Skin epidermis (tissue), 12 donors: ENCODE data around the gene VEZT.
A peak's percentile ranks its signal among the peaks of the same experiment; 100 is the strongest.
"Not testable (repeated sequence)": the region's sequence is repeated elsewhere in the genome, so short reads cannot be mapped to it uniquely, and the experiment has no call there.

Experiments used
- H3K27ac ChIP-seq, 21 experiments: fragments of 200-600 bp; sonication (generic) in 11 of 21; one replicate each; pipeline ENCODE4 v1.5.0; 2020; ENCODE audit warnings: mild to moderate bottlenecking in 3 of 21, inconsistent platforms in 2 of 21, moderate library complexity in 2 of 21
- H3K4me3 ChIP-seq, 7 experiments: fragments of 200-600 bp; sonication (generic) in 2 of 7; one replicate each; pipeline ENCODE4 v1.5.0; 2020; ENCODE audit warnings: inconsistent platforms in 2 of 7, mild to moderate bottlenecking in 2 of 7, moderate library complexity in 1 of 7

Gene VEZT

DNA sequence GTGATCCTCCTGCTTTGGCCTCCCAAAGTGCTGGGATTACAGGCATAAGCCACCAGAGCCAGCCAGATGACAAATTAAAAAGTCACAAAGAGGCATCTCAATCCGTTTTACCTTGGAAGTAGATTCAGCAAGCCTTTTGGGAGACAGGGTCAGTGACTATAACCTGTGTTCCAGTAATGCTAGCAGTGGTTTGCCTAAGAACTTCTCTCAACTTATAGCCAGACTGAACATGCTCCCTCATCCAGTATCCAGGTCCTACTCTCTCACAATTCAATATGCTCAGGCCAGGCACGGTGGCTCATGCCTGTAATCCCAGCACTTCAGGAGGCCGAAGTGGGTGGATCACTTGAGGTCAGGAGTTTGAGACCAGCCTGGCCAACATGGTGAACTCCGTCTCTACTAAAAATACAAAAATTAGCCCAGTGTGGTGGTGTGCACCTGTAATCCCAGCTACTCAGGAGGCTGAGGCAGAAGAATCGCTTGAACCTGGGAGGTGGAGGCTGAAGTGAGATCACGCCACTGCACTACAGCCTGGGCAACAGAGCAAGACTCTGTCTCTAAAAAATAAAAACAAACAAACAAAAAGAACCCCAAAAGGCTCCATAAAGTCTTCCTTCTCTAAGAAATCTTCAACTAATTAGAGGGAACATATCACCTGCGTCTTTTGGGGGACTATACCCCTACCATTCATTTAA, 20.6 kb upstream of the VEZT start:
- H3K27ac ChIP-seq = peak overlapping the region in 1 of 21 experiments; percentile 57
- H3K4me3 ChIP-seq = not testable (repeated sequence)

DNA sequence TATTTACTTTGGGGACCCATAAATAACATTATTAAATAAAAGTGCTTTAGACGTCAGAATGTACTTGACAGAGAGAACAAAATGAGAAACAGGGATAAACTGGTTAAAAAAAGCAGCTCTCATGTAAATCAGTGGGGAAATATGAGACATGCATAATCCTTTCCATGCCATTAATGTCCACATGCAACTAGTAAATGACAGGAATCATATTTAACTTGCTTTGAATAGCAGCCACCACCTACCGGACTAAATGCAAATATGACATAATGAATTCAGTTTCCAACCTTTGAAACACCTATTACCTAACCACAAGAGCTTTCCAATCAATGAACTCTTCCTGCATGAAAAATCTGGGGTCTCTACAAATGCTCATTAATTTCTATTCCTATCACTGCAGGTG, 20.0 kb upstream of the VEZT start:
- H3K27ac ChIP-seq = peak overlapping the region in 2 of 21 experiments; percentile 36 to 78
- H3K4me3 ChIP-seq = no peak overlapping the region

DNA sequence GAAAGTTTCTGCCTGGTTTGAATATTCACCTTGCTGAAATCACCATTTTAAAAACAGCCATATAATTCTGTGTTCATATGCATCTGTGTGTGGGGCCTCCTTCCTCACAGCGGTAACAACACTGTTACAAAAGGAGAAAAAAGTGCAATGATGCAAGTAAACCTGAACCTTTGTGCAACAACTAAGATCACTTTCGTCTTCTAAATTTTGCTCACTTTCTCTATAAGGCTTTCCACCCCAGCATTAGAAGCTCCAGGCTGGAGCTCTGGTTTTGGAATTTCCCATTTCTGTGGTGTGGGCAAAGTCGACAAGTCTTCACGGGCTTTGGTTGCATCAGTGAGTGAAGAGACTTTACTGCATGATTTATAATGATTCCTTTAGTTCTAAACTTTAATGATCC, 18.7 kb upstream of the VEZT start:
- Histone ChIP-seq H3K4me3 (no peak overlapping the region), H3K27ac (peak overlapping the region in 15 of 21 experiments; percentile 15 to 84 (median 71))

DNA sequence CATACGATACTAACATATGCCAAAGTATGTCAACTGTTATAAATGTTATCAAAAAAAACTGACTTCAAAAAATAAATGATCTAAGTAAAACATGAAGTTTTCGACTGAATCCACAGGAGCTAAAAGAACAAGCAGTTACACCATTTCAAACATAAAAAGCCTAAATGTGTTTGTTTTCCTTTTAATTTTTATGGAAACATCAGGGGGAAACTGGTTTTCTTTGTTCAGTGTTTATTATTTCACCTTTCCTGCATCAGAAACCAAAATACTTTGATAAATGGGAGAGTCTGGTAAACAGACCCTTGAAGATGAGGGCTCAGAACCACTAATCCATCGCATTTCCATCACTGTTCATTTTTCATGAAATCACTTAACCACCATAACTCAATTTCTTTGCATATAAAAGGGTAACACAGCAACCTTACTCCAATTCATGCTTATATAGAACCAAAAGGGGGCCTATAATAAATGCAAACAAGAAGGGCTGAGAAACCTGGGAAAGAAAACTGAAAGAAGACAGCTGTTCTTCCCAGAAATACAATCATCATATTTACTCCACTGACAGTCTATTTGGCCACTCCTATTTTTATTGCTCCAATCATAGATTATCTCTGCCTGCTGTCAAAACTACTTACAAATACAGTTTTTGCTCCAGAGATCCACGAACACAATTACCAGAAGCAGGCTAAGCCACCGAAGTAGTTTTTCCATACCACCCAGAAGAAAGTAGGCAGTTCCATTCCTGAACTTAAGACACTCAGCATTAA, 17.3 kb upstream of the VEZT start:
- Histone ChIP-seq H3K27ac (peak overlapping the region in 20 of 21 experiments; percentile 28 to 84 (median 70)), H3K4me3 (peak overlapping the region in 1 of 7 experiments; percentile 12)

DNA sequence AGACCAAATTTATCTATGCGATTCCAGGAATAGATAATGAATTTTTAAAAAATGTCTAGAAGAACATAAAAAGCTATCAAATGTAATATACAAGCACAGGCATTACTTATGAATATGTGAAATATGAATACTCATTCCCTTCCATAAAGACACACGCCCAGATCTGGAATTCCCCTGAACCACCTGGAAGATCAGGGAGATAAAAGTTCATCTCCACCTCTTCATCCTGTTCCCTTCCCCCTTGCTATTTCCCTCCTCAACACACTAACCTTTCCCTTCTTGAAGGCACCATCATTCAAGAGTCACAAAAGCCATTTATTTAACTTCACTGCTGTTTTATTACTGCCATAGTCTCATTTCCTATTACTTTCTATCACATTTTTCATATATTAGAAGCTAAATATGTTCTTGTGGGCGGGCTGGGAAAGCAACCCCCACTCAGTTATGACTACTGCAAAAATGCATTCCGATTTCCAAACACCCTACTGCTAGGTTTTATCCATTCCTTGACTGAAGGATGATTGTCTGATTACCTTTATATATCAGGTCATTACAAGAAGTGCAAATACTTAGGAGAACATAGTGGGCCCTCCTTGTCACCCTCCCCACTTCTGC, 16.4 kb upstream of the VEZT start:
- Histone ChIP-seq H3K4me3 (no peak overlapping the region), H3K27ac (peak overlapping the region in 19 of 21 experiments; percentile 29 to 84 (median 71))

DNA sequence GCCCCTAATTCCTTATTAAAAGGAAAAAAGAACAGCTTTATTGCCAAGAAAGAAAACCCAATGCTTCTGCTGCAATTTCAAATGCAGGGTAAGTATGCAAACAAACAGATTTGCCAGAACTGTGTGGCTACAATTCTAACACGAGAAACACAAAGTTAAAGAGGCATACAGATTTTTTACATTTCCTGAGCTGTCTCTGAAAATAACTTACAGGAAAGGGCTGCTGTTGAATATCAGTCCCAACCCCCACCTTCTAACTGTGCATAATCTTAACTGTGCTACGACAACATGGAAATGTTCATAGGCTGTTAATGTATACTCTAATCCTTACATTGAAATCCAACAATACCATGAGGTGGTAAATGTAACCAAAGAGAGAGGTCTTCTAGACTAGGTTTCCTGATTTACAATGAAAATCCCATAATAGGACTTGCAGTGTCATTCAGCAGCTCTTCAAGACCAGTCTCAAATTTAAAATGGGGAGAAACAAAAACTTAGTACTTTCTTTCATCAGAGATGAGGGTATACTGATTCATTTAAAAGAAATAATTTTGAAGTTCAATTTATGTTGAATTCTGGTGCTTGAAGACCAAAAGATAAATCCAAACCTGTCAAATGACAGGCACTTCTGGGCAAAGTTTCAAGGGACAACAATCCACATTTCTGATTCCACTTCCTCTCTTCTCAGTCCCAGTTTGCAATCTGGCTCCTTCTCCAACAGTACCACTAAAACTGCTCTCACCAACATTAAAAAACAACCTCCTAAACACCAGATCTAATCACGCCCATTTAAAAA, 14.7 kb upstream of the VEZT start:
- H3K4me3 ChIP-seq = no peak overlapping the region
- H3K27ac ChIP-seq = peak overlapping the region in 18 of 21 experiments; percentile 7 to 89 (median 72)

DNA sequence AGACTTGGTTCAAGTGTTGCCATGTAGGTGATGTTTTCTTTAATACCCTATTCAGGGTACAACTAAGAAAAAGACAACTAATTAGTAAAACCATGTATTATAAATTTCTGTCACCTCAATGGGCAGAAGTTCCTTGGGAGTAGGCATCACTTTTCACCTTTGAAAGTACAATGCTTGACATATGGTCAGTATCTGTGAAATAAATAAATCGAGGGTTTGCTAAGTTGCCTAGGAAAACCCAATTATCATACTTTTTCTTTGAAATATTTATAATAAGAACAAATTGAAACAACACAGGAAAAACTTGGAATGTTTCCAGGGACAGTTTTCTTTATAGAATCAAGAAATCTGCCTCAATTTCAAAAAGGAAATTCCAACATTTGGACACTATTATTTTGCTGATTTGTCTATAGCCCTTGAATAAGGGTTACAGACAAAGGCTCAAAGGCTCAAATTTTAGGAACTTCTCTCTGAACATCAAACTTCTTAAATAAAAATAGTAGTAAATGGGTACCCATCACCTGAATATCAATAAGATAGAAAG, 14.0 kb upstream of the VEZT start:
- no peak overlapping the region for H3K4me3 ChIP-seq
- H3K27ac ChIP-seq = peak overlapping the region in 20 of 21 experiments; percentile 18 to 89 (median 72)

DNA sequence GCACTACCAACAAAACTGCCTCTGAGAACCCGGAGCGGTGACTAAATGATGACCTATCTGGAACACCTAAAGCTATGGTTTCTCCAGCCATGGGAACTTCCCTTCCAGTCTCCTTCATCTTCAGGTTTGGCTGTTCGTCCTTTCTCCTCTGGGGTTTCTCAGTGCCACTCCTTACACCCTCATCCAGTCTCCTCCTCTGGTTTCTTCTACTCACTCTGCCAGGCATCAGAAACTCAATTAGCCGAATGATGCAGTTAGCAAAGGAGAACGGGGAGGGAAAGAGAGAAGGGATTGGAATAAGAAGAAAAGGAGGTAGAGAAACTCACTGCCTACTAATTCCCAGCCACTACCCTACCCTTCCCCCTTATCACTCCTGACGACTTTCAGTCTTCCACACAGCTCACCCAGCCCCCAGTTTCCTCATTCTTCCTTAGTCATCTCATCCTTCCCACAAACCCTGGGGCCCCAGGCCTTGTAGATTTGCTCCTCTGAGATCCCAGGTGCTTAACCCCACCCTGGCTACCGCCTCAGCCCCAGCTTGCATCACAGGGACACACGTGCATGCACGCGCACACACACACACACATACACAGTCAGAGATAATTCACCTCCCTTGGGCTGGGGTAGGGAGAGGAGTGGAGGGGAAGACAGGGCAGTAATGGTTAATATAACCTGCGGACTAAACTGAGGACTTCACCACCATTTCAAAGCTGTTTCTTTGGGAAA, 13.3 kb upstream of the VEZT start:
- Histone ChIP-seq H3K27ac (peak overlapping the region in 20 of 21 experiments; percentile 34 to 89 (median 72)), H3K4me3 (no peak overlapping the region)

DNA sequence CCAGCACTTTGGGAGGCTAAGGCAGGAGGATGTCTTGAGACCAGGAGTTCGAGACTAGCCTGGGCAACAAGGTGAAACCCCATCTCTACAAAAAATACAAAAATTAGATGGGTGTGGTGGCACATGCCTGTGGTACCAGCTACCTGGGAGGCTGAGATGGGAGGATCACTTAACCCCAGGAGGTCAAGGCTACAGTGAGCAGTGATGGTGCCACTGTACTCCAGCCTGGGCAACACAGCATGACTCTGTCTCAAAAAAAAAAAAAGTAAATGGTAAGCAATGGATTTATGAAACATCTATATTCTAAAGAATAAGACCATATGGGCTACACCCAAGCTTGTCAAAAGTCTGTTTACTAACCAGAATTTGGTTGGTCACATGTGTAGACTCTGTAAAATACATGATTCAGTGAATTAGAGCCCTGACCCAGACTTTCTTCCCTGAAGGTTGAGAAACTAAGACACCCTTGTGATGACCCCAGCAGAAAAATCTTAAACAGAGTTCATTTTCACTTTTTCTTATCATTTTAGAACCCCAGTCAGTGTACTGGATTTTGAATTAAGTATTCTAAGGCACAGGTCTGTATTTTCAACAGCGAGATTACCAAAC, 12.5 kb upstream of the VEZT start:
- Histone ChIP-seq H3K27ac (peak overlapping the region in 20 of 21 experiments; percentile 37 to 89 (median 72)), H3K4me3 (no peak overlapping the region)

DNA sequence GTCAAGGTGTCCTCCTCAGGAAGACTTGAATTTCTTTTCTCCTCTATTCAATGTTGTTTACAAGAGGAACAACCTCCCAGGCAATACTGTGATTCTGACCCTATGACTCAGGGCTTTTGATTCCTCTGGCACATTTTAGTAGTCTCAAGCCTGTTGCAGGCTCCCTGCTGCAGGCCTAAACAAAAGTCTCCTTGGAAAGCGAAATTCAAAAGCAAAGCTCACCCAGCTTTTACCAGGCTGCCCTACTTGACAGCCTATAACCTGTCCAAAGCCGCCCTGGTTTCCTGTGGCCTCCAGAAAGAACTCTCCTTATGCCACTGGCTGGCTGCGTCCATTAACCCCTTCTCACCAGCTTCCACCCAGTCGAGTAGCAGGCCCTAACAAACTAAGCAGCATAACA, 11.9 kb upstream of the VEZT start:
- H3K4me3 ChIP-seq = no peak overlapping the region
- peak overlapping the region in 20 of 21 experiments; percentile 37 to 89 (median 72) for H3K27ac ChIP-seq

DNA sequence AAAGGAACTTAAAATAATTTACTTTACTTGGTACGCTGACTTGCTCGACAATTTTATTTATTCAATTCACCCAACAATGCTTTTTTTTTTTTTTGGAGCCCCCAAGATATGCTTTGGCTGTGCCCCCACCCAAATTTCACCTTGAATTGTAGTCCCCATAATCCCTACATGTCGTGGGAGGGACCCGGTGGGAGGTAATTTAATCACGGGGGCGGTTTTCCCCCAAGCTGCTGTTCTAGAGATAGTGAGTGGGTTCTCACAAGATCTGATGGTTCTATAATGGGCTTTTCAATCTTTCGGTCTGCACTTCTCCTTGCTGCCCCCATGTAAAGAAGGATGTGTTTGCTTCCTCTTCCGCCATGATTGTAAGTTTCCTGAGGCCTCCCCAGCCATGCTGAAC, 10.7 kb upstream of the VEZT start:
- H3K4me3 ChIP-seq = no peak overlapping the region
- peak overlapping the region in 10 of 21 experiments; percentile 13 to 84 (median 70) for H3K27ac ChIP-seq

DNA sequence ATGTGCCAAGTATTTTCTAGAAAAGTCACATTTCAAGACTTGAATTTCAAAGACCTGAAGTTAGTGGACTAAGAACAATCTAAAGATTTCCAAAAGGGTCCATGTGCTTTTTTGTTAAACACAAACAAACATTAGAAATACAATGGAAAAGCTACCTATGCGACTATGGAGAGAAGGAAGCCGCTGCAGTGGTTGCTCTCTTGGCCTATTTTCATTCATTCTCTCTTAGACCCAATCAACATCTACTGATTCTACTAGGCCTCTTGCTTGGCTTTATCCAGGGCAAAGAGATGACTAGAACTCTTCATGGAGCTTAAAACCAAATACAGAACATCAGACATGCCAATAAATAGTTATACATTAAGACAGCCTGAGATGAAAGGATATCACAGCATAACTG, 10.2 kb upstream of the VEZT start:
- no peak overlapping the region for H3K4me3 ChIP-seq
- H3K27ac ChIP-seq = peak overlapping the region in 1 of 21 experiments; percentile 9

DNA sequence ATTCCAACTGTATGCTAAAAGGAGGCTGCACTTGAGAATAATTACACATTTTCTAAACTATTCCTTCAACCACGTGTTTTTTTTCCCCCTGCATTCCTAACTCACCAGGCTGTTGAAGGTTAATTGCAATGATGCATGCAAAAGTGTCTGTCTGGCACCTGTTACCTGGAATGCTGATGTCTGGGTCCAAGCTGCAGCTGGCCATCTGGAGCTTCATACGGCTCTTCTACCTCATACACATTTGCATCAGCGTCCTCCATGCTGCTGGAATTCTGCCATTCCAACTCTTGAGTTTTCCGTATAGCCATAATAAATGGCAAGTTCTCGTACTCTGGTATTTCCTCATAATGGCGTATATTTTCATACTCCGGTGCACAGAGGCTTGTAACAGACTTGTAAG, 8.9 kb upstream of the VEZT start:
- Histone ChIP-seq H3K4me3 (no peak overlapping the region), H3K27ac (no peak overlapping the region)

DNA sequence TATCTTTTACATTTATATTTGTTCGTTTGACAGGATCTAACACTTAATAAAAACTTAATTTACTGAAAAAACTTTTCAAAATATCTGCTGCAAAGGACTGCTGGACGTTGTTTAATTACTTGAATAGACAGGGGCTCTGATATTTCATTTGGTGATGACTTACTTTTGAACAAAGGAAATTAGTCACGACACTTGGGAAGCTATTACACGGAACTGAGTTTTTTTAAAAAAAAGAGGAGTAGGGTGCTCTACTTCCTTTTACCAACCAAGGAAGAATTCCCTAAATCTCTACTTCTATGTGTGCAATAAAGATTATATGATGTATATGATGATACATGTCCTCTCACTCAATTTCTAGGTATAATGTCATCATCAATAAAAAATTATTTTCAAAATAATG, 5.0 kb upstream of the VEZT start:
- no peak overlapping the region for H3K27ac ChIP-seq
- no peak overlapping the region for H3K4me3 ChIP-seq

DNA sequence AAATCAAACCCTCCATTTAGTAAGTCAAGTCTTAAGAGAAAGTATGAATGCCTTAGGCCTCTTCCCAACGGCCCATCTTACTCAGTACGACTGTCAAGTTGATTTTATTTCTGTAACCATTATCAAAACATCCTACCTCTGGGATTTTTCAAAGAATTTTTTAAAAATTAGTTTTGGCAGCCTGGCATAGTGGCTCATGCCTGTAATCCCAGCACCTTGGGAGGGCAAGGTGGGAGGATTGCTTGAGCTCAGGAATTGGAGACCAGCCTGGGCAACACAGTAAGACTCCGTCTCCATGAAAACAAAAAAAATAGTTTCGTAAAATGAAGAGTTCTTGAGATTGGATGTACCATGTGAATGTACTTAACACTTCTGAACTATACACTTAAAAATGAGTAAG, 4.5 kb upstream of the VEZT start:
- no peak overlapping the region for H3K27ac ChIP-seq
- no peak overlapping the region for H3K4me3 ChIP-seq

DNA sequence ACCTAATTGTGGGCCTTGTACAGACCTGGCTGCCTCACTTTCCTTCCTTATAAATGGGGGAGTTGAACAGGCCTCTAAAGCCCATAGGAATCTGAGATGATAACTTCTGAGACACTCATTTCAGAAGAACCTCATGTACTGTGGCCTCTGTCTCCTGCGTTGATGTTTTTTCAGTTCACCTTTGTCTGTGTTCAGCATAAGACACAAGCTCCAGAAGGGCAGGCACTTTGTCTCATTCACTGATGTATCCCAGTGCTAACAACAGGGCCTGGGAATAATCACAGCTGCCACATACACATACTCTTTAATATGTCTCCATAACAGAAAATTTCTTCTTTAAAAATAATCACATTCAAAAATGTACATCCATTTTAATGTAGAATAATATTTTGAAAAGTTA, 3.7 kb upstream of the VEZT start:
- Histone ChIP-seq H3K27ac (peak overlapping the region in 7 of 21 experiments; percentile 5 to 44 (median 13)), H3K4me3 (no peak overlapping the region)

DNA sequence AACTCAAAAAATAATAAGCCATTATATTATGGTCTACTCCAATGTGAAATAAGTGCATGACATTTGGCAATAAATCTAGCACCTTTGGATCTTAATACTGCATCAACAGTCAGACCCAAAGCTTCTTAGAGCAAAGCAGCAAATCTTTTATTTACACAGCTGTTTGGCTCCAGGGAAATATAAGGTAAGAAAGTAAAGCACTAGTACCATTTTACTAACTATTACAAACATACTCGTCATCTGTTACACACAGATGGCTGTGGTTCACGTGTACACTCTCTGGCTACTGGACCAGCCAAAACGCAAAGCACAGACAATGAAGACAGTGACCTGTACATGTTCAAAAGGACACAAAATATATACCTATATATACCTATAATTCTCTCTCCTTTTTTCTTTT, 3.1 kb upstream of the VEZT start:
- Histone ChIP-seq H3K27ac (peak overlapping the region in 4 of 21 experiments; percentile 0 to 13 (median 9)), H3K4me3 (no peak overlapping the region)

DNA sequence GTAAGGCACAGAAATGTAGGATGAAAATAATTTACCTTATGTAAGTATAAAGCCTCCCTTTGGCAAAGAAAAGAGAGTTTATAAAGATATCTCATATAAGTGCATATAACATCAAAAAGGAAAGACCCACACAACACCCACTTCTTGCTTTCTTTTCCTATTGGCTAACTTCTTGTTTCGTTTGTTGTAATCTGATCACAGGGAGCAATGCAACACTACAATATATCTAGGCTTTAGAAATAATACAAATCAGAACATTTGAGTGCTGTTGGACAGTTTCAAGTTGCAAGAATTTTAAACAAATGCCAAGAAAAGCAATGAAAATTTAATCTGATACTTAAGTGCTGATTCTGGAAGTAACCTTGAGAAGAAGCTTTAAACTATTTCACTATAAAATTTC, 1.7 kb upstream of the VEZT start:
- Histone ChIP-seq H3K27ac (peak overlapping the region in 12 of 21 experiments; percentile 35 to 97 (median 94)), H3K4me3 (peak overlapping the region; percentile 60 to 96 (median 77))
